T-helper 1 cell (primary cell): Measurements from ENCODE around the gene FBXL7.

Experiments
- DNase-seq, 5 donors: peaks; one replicate each; pipeline ENCODE4 v3.0.0-alpha.2; 2012 to 2020

The FBXL7 gene

GRCh38 chr5:15966066-15966640 lies 466.2 kb downstream of the FBXL7 start:
- DNase-seq, result no peak

- DNase-seq, result no peak
Observed at GRCh38 chr5:15966651-15967050, 466.7 kb downstream of the FBXL7 start.

DNA sequence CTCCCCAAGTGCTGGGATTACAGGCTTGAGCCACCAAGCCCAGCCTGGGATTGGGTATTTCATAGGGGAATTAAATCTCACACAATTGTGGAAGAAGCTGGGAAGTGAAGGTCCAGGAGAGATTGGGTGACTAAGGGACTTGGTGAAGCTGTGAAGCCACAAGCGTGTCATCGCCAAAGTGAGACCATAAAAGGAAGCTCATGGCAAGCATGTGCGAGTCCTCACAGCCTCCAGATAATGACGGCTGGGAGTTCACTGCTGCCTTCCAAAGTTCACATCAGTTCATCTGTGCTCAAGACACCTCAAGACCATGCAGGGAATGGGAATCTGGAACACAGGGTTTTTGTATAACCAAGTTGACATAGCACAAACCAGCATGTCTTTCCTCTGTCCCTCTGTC lies 469.0 kb downstream of the FBXL7 start:
- DNase-seq, result no peak

- DNase-seq, result no peak
Observed at GRCh38 chr5:15977851-15978250, 477.9 kb downstream of the FBXL7 start.

- DNase-seq, result no peak
Observed at GRCh38 chr5:15980835-15981234, 480.9 kb downstream of the FBXL7 start.

GRCh38 chr5:15983392-15983791 lies 483.4 kb downstream of the FBXL7 start:
- no peak for DNase-seq
